ENCODE results near the gene SMIM24.
A peak's percentile ranks its signal among the peaks of the same experiment; 100 is the strongest.
"Not testable (repeated sequence)": the region's sequence is repeated elsewhere in the genome, so short reads cannot be mapped to it uniquely, and the experiment has no call there.

The SMIM24 gene

DNA sequence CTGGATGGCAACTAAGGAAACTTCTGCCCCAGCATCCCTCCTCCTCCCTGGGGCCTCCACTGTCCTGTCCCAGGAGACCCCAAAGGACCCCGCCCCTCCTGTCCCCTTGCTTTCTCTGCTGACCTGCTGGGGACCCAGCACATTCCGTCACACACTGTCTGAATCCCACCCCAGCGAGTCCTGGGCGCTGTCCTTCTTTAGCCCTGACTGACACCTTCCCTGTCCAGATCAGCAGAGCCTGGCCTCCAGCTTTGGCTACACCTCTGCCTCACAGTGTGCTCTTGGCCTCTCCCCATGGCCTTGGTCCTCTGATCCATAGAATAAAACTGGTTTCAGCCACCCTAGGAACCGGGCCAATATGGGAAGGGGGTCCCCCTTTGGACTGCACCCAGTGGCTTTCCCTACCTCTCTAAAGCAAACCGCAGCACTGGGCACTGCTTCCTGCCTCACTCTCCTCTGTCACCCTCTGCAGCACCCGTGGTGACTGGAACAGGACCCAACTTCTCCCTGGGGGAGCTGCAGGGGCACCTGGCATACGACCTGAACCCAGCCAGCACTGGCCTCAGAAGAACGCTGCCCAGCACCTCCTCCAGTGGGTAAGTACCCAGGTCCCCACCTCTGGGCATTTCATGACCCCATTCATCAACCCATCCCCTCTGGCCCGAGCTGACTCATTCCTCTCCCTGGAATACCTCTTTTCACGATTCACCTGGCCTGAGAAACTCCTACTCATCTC is 46.4 kb downstream of the SMIM24 start:
- Histone ChIP-seq H3K4me3 (peak overlapping the region; percentile 69), H3K27ac (peak overlapping the region; percentile 57 to 92)
- no peak for DNase-seq (ENCODE audit: low spot score)
- TF ChIP-seq, protein P1, sequence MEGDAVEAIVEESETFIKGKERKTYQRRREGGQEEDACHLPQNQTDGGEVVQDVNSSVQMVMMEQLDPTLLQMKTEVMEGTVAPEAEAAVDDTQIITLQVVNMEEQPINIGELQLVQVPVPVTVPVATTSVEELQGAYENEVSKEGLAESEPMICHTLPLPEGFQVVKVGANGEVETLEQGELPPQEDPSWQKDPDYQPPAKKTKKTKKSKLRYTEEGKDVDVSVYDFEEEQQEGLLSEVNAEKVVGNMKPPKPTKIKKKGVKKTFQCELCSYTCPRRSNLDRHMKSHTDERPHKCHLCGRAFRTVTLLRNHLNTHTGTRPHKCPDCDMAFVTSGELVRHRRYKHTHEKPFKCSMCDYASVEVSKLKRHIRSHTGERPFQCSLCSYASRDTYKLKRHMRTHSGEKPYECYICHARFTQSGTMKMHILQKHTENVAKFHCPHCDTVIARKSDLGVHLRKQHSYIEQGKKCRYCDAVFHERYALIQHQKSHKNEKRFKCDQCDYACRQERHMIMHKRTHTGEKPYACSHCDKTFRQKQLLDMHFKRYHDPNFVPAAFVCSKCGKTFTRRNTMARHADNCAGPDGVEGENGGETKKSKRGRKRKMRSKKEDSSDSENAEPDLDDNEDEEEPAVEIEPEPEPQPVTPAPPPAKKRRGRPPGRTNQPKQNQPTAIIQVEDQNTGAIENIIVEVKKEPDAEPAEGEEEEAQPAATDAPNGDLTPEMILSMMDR (IDR thresholded peaks at IDR 0.05): no peak

DNA sequence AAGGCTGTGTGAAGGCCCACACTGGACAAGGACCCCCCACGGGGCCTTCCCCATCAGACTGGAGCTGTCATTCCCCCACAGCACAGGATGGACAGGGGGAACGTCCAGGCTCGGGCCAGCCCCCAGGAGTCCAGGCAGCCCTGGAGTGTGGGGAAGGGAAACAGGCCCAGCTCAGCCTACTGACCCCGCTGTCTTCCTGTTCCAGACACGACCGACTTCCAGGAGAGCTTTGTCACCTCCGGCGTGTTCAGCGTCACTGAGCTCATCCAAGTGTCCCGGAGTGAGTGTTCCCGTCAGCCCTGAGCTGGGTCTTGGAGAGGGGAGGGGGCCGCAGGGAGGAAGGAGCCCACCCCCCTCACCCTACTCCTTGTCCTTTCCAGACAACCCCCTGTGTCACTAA is 47.0 kb downstream of the SMIM24 start:
- DNase-seq (ENCODE audit: low spot score): no peak
- Histone ChIP-seq H3K4me3 (no peak overlapping the region), H3K27ac (peak overlapping the region; percentile 57 to 92)
- TF ChIP-seq, protein P1 (IDR thresholded peaks at IDR 0.05): no peak

DNA sequence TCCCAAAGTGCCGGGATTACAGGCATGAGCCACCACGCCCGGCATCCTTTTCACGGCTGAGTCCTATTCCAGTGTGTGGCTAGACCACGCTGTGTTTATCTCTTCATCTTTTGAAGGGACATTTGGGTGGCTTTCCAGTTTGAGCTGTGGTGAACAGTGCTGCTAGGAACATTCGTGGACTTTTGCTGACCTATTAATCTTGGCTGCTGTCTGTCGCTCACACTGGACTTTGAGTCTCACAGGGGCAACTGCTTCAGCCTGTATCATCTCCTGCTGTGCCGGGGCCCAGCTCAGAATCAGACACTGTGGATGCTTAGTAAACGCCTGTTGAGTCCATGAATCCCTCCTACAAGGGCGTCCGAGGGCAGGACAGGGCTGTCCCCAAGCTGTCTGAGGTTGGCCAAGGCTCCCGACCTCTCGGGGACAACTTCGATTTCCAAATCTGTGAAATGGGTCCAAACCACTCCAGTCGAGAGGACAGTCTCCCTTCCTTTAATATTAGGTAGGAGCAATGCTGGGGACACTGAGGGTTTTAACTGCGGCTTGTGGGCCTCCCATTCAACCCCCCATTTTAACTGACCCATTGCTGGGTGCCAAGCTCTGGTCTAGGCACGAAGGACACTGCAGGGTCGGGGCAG is 48.4 kb downstream of the SMIM24 start:
- no peak for DNase-seq (ENCODE audit: low spot score)
- TF ChIP-seq, protein P1 (IDR thresholded peaks at IDR 0.05): no peak
- no peak overlapping the region for H3K4me3 ChIP-seq
- H3K27ac ChIP-seq: peak overlapping the region; percentile 83 to 86

DNA sequence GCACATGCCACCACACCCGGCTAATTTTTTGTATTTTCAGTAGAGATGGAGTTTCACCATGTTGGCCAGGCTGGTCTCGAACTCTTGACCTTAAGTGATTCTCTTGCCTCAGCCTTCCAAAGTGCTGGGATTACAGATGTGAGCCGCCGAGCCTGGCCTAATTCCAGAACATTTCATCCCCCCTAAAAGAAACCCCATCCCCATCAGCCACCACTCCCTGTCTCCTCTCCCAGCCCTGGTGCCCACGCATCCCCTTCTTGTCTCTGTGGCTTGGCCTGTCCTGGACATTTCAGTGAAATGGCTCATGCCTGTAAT is 50.0 kb downstream of the SMIM24 start:
- peak overlapping the region; percentile 26 for H3K4me3 ChIP-seq
- not testable (repeated sequence) for DNase-seq (ENCODE audit: low spot score)
- peak overlapping the region; percentile 86 to 96 for H3K27ac ChIP-seq

DNA sequence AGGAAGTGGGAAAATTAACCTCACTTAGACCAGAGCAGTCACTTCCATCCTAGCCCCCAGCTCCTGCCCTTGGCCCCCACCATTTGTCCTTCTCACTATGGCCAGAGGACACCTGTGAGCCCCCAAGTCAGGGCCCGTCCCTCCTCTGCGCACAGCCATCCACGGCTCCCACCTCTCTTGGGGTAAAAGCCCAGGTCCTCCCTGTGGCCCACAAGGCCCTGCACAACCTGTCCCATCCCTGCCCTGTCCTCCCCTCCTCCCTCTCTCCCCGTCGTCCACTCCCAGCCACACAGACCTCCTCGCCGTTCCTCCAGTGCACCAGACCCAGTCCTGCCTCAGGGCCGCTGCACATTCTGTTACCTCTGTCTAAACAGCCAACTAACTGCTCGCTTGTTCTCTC is 53.9 kb downstream of the SMIM24 start:
- Histone ChIP-seq H3K4me3 (no peak overlapping the region), H3K27ac (peak overlapping the region in 1 of 2 donors; percentile 45)
- no peak for DNase-seq (ENCODE audit: low spot score)
- TF ChIP-seq, protein P1 (IDR thresholded peaks at IDR 0.05): no peak
